PC-9 (cell line): ENCODE measurements around the gene ACP2. TPM values are rescaled to one million over a fixed set of nuclear protein-coding genes. Genes with fewer than 3 reads are reported as not detected.

Experiments used
- BruUV-seq: library from RNA; stranded (reverse); fragments of 400-500 nt; replicated peaks from 2 replicates; lab custom pipeline; 2021; lab: Mats Ljungman, UMichigan
- CTCF ChIA-PET: fragments of 300-600 bp; sonication (Branson Sonifier 250); formaldehyde crosslinking; loops from one replicate; lab custom pipeline; 2022; ENCODE audit warnings: antibody characterized with exemption; lab: Charles Lee
- POLR2A ChIA-PET: fragments of 300-600 bp; sonication (Branson Sonifier 250); formaldehyde crosslinking; loops from one replicate; lab custom pipeline; 2022; ENCODE audit warnings: antibody characterized with exemption; ENCODE audit not compliant: unreplicated experiment; lab: Charles Lee
- DNase-seq, 2 experiments: peaks; one replicate each; pipeline versions ENCODE4 v3.0.0 to v3.0.0-alpha.2; 2015 to 2022; ENCODE audit warnings: mixed read lengths in 1 of 2
- H2AFZ ChIP-seq: fragments of 200-600 bp; sonication (generic); 2 replicates; pipeline ENCODE4 v1.8.1; 2017; ENCODE audit warnings: antibody characterized with exemption
- H3F3A ChIP-seq: fragments of 200-600 bp; sonication (generic); 2 replicates; pipeline ENCODE4 v1.8.1; 2017; ENCODE audit warnings: antibody characterized with exemption, mild to moderate bottlenecking, low read depth; ENCODE audit not compliant: insufficient read depth
- H3K27ac ChIP-seq: fragments of 200-600 bp; sonication (generic); 2 replicates; pipeline ENCODE4 v1.6.1; 2016; ENCODE audit warnings: mixed run types
- H3K27me3 ChIP-seq: fragments of 200-600 bp; sonication (generic); 2 replicates; pipeline ENCODE4 v1.6.1; 2016; ENCODE audit warnings: low read depth, mixed run types; ENCODE audit not compliant: insufficient read depth
- H3K36me3 ChIP-seq: fragments of 200-600 bp; sonication (generic); 2 replicates; pipeline ENCODE4 v1.6.1; 2016; ENCODE audit warnings: low read depth, mixed run types
- H3K4me1 ChIP-seq: fragments of 200-600 bp; sonication (generic); replicated peaks from 2 replicates; pipeline ENCODE4 v1.6.1; 2016; ENCODE audit warnings: mixed run types; ENCODE audit not compliant: insufficient read depth
- H3K4me2 ChIP-seq: fragments of 200-600 bp; sonication (generic); 2 replicates; pipeline ENCODE4 v1.6.1; 2017; ENCODE audit warnings: mixed run types
- H3K4me3 ChIP-seq: fragments of 200-600 bp; sonication (generic); 2 replicates; pipeline ENCODE4 v1.6.1; 2016; ENCODE audit warnings: mixed run types
- H3K79me2 ChIP-seq: fragments of 200-600 bp; sonication (generic); 2 replicates; pipeline ENCODE4 v1.6.1; 2017; ENCODE audit warnings: low read depth, mixed run types
- H3K9me2 ChIP-seq: fragments of 200-600 bp; sonication (generic); 2 replicates; pipeline ENCODE4 v1.8.1; 2017; ENCODE audit warnings: mild to moderate bottlenecking; ENCODE audit not compliant: insufficient read depth
- H3K9me3 ChIP-seq: fragments of 200-600 bp; sonication (generic); 2 replicates; pipeline ENCODE4 v1.8.1; 2016; ENCODE audit warnings: low read depth; ENCODE audit not compliant: insufficient read depth
- H4K20me1 ChIP-seq: fragments of 200-600 bp; sonication (generic); 2 replicates; pipeline ENCODE4 v1.8.1; 2017; ENCODE audit not compliant: insufficient read depth
- EZH2 ChIP-seq: fragments of 200-600 bp; sonication (generic); IDR thresholded peaks from 2 replicates; pipeline ENCODE4 v1.8.0; 2017; ENCODE audit warnings: antibody characterized with exemption, low read depth
- intact Hi-C: fragments of 100-400 bp; cut with micrococcal nuclease; formaldehyde crosslinking; loops from one replicate; pipeline ENCODE4 v1.10.0; 2022; ENCODE audit not compliant: unreplicated experiment
- total RNA-seq: library from RNA; stranded (reverse); gene quantifications from 2 replicates; pipeline ENCODE4 v1.2.3, GENCODE V29; 2021
- TF ChIP-seq, protein P1 (sequence below): fragments of 200-600 bp; sonication (generic); conservative IDR thresholded peaks from 2 replicates; pipeline ENCODE4 v1.6.1; 2017; ENCODE audit warnings: mixed run types, antibody characterized with exemption, mild to moderate bottlenecking, moderate library complexity

ACP2 gene
- total RNA-seq, 1 experiment from 2014 or later: 24.1 TPM

DNA sequence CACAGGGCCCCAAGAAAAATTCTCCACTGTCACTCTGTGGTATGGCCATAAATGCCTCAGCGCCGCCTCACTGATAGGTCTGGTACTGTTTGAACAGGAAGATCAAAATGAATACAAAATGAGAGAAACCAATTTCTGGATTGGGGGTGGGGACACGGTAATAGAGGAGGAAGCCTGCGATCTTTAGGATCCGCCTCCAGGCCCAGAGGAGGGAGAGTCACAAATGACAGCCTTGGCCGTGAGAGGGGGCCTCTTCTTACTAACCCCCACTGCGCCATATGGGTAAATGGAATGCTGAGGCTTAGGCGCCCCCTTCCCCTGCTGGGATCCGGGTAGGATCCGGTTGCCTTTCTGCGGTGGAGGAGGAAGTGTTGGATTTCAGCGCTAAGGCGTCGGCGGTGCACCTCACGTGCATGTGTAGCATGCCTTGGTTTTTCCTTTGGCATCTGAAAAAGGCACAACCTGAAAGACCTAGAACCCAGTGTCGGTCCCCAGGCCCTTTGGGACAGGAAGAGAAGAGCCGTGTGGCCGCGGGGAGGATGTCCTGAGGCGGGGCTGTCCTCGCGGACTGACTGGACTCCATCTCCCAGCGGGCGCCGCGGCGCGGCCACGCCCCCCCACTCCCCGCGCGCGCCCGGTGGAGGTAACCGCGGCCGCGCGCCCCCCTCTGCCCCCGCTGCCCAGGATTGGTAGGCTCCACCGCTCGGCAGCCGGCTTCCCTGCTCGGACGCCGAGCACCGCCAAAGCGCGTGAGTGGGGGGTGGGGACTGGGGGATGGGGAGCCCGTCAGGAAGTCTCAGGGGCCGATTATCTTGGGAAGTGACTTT, 20.6 kb upstream of the ACP2 start:
- ChIA-PET POLR2A (no interaction called here), CTCF (no interaction called here)
- H3K27ac ChIP-seq: peak overlapping the region; percentile 69
- TF ChIP-seq EZH2: no peak
- TF ChIP-seq, protein P1, sequence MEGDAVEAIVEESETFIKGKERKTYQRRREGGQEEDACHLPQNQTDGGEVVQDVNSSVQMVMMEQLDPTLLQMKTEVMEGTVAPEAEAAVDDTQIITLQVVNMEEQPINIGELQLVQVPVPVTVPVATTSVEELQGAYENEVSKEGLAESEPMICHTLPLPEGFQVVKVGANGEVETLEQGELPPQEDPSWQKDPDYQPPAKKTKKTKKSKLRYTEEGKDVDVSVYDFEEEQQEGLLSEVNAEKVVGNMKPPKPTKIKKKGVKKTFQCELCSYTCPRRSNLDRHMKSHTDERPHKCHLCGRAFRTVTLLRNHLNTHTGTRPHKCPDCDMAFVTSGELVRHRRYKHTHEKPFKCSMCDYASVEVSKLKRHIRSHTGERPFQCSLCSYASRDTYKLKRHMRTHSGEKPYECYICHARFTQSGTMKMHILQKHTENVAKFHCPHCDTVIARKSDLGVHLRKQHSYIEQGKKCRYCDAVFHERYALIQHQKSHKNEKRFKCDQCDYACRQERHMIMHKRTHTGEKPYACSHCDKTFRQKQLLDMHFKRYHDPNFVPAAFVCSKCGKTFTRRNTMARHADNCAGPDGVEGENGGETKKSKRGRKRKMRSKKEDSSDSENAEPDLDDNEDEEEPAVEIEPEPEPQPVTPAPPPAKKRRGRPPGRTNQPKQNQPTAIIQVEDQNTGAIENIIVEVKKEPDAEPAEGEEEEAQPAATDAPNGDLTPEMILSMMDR: peak; percentile 46
- H3F3A ChIP-seq: peaks cover 38% of the 10 kb centered on the region
- H3K9me3 ChIP-seq: no peaks in the 10 kb centered on the region
- peak; percentile 83 to 89 for DNase-seq
- H3K9me2 ChIP-seq: no peaks in the 10 kb centered on the region
- H3K36me3 ChIP-seq: 0 out of 2 replicates have a peak, but pooled peaks cover 2% of the 10 kb centered on the region
- H3K79me2 ChIP-seq: peaks cover 39% of the 10 kb centered on the region
- no peaks in the 10 kb centered on the region for H3K27me3 ChIP-seq
- no TSS peak for BruUV-seq
- peaks cover 50% of the 10 kb centered on the region for H3K4me1 ChIP-seq
- H2AFZ ChIP-seq: peak overlapping the region; percentile 81
- H4K20me1 ChIP-seq: peaks cover 37% of the 10 kb centered on the region
- intact Hi-C loops: loop anchor here (1.0 to 5.0 kb wide), 4 partner anchors 10 to 653 kb away; partner anchors contain the start of gene DDB2
- H3K4me2 ChIP-seq: peak overlapping the region; percentile 96
- H3K4me3 ChIP-seq: peak overlapping the region; percentile 72

DNA sequence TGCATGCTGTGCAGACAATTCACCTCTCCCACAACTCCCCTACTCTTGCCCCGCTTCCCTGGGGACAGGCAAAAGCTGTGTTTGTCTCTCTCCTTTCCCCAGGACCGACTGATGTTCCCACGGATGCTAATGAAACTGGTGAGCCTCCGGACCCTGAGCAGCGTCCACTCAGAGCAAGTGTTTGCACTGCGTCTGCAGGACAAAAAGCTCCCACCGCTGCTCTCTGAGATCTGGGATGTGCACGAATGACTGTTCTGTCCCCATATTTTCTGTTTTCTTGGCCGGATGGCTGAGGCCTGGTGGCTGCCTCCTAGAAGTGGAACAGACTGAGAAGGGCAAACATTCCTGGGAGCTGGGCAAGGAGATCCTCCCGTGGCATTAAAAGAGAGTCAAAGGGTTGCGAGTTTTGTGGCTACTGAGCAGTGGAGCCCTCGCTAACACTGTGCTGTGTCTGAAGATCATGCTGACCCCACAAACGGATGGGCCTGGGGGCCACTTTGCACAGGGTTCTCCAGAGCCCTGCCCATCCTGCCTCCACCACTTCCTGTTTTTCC, 19.9 kb upstream of the ACP2 start:
- Histone ChIP-seq H3K4me2 (peak overlapping the region; percentile 96), H3F3A (peaks cover 45% of the 10 kb centered on the region), H3K79me2 (peaks cover 32% of the 10 kb centered on the region), H3K27me3 (no peaks in the 10 kb centered on the region), H2AFZ (peak overlapping the region; percentile 81), H4K20me1 (peaks cover 30% of the 10 kb centered on the region), H3K27ac (peak overlapping the region; percentile 69), H3K9me2 (no peaks in the 10 kb centered on the region), H3K36me3 (0 out of 2 replicates have a peak, but pooled peaks cover 6% of the 10 kb centered on the region), H3K4me1 (peaks cover 54% of the 10 kb centered on the region), H3K4me3 (peak overlapping the region; percentile 72; the same call in 1 of the 2 replicates), H3K9me3 (no peaks in the 10 kb centered on the region)
- BruUV-seq: TSS peak; percentile 82
- DNase-seq: no peak
- POLR2A ChIA-PET: no interaction called here
- TF ChIP-seq, protein P1: no peak
- TF ChIP-seq EZH2: no peak
- intact Hi-C loops: loop anchor here (1.0 to 5.0 kb wide), 4 partner anchors 9 to 654 kb away; partner anchors contain the start of gene DDB2
- CTCF ChIA-PET: no interaction called here

DNA sequence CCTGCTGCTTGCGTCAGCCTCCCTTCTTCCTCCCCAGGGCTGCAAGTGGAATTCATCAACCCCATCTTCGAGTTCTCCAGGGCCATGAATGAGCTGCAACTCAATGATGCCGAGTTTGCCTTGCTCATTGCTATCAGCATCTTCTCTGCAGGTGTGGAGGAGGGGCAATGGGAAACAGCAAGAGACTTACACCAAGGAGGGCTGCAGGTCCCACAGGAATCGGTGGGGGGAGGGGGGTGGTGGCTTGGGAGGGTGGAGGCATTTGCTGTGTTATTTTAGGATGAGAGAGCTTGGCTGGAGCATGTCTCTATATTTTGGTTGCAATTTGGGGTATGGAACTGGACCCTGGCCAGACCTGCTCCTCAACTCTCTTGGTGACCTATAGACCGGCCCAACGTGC, 19.3 kb upstream of the ACP2 start:
- Histone ChIP-seq H4K20me1 (peaks cover 23% of the 10 kb centered on the region), H3K79me2 (peaks cover 25% of the 10 kb centered on the region), H3K27ac (0 out of 2 replicates have a peak overlapping the region, but pooled peaks have one; percentile 69), H2AFZ (no peak overlapping the region), H3K4me3 (no peak overlapping the region), H3K36me3 (0 out of 2 replicates have a peak, but pooled peaks cover 6% of the 10 kb centered on the region), H3K9me2 (no peaks in the 10 kb centered on the region), H3F3A (peaks cover 46% of the 10 kb centered on the region), H3K4me2 (peak overlapping the region; percentile 96; the same call in 1 of the 2 replicates), H3K27me3 (no peaks in the 10 kb centered on the region), H3K9me3 (no peaks in the 10 kb centered on the region), H3K4me1 (peaks cover 54% of the 10 kb centered on the region)
- intact Hi-C loops: loop anchor here (2.0 to 5.0 kb wide), 2 partner anchors 53 to 654 kb away; partner anchors contain the start of gene DDB2
- TF ChIP-seq, protein P1: no peak
- TF ChIP-seq EZH2: no peak
- CTCF ChIA-PET: no interaction called here
- POLR2A ChIA-PET: no interaction called here
- BruUV-seq: no TSS peak
- DNase-seq: peak in 1 of 2 experiments; percentile 31
